GM08714 (cell line): Measurements from ENCODE around the gene ZIC4.

Source experiments
- H3K4me3 ChIP-seq: fragments of 200-500 bp; sonication (Bioruptor generic); 2 replicates; pipeline ENCODE4 v1.5.1; 2014; ENCODE audit warnings: mild to moderate bottlenecking, low read length, inconsistent platforms
- ZNF274 ChIP-seq: IDR thresholded peaks from 2 replicates; pipeline ENCODE4 v1.6.1; 2012; ENCODE audit warnings: mild to moderate bottlenecking, low read depth, low read length

Gene ZIC4

DNA sequence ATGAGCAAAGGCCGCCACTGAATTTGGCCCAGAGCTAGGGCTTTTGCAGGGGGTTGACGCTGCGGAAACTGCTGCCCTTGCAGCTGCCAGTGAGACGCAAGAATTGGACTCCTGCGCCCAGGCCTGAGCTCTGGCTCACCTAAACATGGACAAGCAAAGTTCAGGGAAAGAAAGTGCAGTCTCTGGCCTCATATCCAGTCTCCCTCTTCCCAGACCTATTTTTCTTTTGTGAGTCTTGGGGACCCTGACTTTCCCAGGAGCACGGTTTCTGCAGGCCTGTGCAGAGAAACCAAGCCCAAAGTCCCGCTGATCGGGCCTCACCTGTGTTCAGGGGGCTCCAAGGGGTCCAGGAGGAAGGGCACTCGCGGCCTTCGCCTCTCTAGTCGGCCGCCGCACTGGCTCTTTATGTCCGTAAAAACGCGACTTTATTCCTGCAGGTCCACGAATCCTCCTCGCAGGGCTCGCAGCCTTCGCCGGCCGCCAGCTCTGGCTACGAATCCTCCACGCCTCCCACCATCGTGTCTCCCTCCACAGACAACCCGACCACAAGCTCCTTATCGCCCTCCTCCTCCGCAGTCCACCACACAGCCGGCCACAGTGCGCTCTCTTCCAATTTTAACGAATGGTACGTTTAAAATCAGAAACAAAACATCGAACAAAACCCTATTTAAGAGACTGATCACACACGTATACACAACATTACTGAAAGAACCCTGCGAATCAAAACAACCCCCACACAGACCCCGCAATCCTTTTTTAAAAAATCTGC lies 6.8 kb upstream of the ZIC4 start:
- no peak for TF ChIP-seq ZNF274
- H3K4me3 ChIP-seq: peak overlapping the region; percentile 62; the same call in 1 of the 2 replicates

DNA sequence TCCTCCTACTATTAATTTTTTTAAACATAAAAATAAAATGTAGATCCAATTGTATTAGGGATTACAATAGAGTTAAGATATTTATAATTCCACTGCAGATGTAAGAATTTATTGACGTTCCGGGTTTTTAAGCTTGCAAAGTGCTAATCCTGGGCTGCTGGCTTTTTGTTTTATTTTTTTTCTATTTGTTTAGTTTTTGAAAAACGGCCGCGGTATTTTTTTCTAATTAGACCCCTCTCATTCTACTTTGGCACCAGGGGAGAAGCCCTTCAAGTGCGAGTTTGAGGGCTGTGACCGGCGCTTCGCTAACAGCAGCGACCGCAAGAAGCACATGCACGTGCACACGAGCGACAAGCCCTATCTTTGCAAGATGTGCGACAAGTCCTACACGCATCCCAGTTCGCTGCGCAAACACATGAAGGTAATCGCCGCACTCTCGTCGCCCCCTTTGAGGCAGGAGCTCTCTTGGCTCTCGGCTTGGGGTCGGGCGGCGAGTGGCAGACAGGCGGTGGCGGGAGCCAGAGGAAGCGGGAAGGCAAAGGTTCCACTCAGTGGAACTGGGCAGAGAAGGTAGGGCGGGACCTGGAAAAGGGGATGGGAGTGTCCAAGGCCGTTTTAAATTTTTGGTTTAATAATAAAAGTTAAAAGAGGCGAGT lies 6.0 kb upstream of the ZIC4 start:
- H3K4me3 ChIP-seq: no peak overlapping the region
- no peak for TF ChIP-seq ZNF274

DNA sequence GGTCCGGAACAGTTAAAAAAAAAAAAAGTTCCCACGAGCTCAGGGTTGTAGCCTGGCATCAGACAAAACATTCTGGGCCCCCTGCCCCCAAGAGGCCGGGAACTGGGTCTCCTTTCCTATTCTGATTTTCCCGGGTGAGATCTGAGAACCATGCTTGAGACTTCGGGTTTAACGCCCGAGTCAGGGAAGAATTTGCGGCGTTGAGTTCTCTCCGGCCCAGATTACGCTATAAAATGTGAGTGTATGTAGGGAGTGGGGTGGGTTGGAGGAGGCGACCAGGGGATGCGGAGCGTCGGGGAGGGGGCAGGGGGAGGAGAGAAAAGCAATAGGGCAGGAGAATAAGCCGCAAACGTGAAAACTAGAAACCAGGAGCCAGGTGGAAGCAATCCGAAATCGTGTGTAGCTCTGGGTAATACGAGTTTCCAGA lies 5.5 kb upstream of the ZIC4 start:
- no peak overlapping the region for H3K4me3 ChIP-seq
- no peak for TF ChIP-seq ZNF274

DNA sequence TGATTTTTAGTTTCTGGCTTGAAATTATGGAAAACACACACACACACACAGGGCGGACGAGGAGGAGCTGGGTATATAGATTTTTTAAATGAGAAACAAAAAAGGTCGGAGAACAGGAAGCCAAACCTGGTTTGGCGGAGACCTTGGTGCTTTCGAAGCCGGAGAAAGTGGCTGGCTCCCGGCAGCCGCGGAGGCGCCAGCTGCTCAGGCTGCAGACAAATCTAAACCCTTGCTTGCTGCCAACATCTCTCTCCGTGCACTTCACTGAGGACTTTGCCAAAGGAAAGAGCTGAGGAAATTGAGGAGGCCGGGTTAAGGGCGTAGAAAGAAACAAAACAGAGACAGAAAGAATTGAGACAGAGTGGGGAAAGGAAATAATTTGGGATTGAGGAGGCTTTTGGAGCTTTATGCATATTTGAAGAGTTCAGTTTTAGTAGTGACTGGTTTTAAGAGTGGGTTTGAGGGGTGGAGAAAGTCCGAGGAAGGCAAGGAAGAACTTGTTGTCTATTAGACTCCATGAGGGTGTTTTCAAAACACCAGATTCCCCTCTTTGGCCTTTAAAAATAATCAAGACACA lies 5.0 kb upstream of the ZIC4 start:
- peak overlapping the region; percentile 5; the same call in 1 of the 2 replicates for H3K4me3 ChIP-seq
- TF ChIP-seq ZNF274: no peak

DNA sequence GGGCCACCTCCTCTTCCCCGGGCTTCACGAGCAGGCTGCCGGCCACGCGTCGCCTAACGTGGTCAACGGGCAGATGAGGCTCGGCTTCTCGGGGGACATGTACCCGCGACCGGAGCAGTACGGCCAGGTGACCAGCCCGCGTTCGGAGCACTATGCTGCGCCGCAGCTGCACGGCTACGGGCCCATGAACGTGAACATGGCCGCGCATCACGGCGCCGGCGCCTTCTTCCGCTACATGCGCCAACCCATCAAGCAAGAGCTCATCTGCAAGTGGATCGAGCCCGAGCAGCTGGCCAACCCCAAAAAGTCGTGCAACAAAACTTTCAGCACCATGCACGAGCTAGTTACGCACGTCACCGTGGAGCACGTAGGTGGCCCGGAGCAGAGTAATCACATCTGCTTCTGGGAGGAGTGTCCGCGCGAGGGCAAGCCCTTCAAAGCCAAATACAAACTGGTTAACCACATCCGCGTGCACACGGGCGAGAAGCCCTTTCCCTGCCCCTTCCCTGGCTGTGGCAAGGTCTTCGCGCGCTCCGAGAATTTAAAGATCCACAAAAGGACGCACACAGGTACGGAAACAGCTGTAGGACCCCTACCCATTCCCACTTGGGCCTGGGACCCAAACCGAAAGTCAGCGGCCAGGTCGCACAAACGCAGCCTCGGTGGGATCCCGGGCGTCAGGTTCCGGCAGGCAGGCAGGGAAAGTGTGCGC lies 4.3 kb upstream of the ZIC4 start:
- no peak for TF ChIP-seq ZNF274
- peak overlapping the region; percentile 5; the same call in 1 of the 2 replicates for H3K4me3 ChIP-seq

DNA sequence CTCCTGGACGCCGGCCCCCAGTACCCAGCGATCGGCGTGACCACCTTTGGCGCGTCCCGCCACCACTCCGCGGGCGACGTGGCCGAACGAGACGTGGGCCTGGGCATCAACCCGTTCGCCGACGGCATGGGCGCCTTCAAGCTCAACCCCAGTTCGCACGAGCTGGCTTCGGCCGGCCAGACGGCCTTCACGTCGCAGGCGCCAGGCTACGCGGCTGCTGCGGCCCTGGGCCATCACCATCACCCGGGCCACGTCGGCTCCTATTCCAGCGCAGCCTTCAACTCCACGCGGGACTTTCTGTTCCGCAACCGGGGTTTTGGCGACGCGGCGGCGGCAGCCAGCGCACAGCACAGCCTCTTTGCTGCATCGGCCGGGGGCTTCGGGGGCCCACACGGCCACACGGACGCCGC lies 3.8 kb upstream of the ZIC4 start:
- no peak for TF ChIP-seq ZNF274

DNA sequence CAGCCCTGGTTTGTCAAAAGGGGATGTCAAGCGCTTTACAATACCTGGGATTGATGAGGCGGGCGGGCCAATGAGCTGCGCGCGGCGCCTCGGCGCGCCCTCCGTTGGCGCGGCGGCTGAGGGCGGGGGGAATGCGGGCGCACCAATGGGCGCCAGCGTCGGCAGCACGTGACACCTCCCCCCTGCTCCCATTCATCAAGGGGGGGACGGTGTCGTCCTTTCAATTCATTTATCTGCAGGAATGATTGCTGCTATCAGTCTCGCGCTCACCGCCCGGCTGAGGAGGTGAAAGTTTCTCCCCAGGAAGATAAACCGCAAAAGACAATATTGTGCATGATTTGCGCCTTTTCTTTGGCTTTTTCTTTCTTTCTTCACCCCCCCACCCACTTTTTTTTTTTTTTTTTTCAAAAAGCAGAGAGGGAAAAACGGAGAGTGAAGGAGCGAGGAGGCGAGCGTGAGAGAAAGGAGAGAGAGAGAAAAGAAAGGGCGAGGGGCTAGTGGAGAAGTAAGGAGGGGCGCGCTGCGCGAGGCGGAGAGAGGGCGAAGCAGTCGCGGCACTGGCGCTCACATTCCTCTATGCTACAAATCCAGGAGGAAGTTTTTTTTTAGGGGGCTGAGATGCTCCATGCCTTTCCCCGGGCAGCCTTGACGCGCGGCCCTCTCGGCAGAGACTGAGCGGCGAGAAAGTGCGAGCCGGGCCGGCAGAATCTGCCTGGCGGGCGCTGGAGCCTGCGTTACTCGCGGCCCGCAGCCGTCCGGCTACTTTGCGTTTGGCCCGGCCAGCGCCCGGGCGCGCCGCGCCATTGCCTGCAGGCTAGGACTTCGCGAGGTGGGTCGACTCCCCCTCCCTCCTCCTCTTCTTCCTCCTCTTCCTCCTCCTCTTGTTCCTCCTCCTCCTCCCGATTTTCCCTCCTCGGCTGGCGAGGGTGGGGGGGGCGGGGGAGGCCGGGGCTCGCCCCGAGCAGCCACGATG lies 3.1 kb upstream of the ZIC4 start, which contains the start of gene ZIC1:
Gene ZIC1 (plus strand): TSS at position 223 of the 973 bp plus-strand sequence. CDS start 748 bp downstream, at position 971.
- TF ChIP-seq ZNF274: no peak
- no peak within 1 kb of the TSS; the same call in 1 of the 2 replicates for H3K4me3 ChIP-seq

More for the DNA sequence above, 3.8 kb upstream of the ZIC4 start:
- no peak overlapping the region; the same call in 1 of the 2 replicates for H3K4me3 ChIP-seq

DNA sequence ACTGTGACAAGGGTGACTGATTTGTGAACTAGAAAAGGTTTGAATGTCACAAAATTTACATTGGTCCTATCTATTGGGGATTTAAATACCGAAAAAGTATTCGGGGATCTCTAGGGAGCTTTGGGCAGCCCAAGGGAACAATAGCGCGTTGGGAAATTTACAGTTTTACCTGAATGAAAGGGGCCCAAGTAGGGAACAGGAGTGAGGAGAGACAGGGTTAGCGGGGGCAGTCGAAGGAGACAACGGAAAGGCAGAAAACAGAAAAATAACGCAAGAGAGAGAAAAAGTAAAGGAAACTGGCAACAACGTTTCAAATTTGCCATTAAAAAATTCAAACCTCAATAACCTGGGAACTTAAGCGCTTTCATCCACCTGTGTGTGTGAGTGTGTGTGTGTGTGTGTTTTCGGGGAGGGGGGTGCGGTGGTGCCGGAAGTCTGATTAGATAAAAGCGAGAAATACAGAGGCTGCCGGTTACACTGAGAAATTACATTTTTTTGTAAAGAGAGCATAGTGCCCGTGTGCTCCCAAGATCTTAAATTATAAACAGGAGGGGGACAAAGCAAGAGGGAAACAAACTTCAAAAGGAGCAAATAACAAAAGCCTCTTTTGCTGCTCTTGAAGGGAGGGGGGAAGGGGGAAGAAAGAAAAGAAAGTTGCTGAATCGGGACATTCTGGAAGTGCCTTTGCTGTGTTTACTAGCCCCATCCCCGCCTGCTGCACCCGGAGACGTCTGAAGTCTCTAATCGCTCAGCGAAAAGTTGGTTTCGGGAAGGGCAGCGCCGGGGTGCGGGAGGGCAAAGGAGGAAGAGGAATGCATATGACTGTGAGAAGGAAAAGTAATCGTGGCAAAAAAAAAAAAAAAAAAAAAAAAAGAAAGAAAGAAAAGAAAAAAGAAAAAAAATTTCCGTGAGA lies 2.1 kb upstream of the ZIC4 start:
- no peak for TF ChIP-seq ZNF274

DNA sequence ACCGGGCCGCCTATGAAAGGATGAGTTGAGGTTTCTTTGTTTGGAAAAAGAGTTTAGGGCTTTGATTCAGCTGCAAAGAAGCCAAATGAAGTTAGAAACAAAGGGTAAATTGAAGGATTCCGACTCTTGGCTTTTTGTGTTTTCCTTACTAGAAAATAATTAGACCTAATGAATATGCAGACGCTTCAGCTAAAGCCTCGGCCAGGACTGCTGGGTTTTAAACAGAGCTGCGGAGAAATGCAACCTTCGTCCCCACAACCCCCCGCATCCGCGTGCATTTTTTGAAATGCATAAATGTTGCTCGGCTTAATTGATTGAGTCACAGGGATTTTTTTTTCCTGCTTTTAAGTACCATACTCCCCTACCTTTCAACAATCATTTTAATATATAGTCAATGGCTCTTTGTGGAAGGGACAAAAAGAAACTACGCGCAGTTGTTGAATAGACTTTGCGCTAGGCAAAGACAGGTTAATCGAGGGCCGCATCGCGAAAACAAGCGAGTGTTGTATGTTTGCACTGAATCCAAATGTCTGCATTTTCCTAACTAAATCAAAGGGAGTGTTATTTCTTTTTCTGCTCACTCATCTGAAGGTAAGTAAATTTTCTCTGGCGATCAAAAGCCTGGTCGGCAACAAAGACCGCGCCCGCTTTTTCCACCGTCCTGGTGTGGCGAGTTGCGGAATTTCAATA lies 1.3 kb upstream of the ZIC4 start:
- no peak overlapping the region for H3K4me3 ChIP-seq
- TF ChIP-seq ZNF274: no peak

More for the DNA sequence above, 2.1 kb upstream of the ZIC4 start:
- no peak overlapping the region for H3K4me3 ChIP-seq

DNA sequence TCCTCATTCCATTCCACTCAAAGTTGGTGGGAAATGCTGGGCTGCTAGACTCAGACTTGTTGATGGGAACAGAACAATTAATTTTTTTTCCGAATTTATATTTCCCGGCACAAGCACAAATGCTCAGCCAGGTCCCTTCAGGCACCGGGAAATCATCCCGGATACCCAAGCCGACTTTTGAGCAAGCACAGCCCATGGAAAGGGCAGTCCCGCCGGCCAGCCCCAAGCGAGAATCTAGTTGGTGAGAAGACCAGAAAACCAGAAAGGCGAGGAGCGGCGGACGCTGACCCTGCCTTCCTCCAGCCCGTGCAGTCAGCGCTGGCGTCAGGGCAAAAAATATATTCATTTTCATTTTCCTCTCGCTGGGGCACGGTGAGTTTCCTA lies 763 bp upstream of the ZIC4 start:
- TF ChIP-seq ZNF274: no peak
- H3K4me3 ChIP-seq: no peak overlapping the region

DNA sequence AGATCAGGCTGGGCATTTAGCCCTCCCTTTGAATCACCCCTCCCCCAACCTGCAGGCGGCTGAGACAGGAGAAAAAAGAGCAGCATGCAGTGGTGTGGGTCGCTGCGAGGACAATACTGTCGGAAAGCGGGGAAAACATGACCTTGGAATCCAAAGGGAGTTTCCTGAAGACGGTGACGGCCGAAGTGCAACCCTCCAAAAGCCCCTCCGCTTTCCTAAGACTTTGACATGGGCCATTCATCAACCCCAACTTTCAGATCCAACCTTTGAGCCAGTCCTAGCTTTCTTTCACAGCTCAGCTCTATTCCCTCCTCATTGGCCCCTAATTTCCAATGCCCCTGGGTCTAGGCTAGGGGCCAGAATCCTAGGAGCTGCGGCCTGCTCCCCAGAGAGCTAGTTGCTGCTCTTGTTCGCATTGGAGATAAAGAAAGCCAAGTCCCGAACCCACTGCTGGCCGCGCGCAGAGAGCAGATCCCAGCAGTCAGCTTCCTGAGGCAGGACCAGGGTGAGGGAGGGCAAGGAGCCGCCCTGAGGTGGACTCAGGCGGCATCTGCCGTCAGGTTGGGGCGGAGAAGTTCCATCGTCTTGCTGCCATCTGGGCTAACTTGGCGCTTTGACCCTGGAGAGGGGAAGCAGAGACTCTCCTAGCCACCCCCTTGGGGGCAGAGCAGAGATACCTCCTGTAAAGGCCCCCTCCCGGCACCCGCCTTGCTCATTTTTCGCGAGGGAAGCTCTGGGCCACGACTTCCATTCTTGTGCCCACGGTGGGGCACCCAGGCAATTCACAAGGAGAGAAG lies 914 bp downstream of the ZIC4 start:
- H3K4me3 ChIP-seq: no peak overlapping the region
- TF ChIP-seq ZNF274: no peak
